OCI-LY3 (cell line): ENCODE data around the gene ARHGEF4.

Source experiments
- H2AFZ ChIP-seq: fragments of 200-600, 300-600 bp; shearing (Covaris generic); 2 replicates; pipeline ENCODE4 v1.6.0; 2014; ENCODE audit warnings: antibody characterized with exemption, low read depth, low read length
- H3K27ac ChIP-seq: fragments of 200-600, 300-600 bp; sonication (generic); 2 replicates; pipeline ENCODE4 v1.5.1; 2014; ENCODE audit warnings: mild to moderate bottlenecking, low read length, moderate library complexity, mixed read lengths
- H3K27me3 ChIP-seq: fragments of 200-600, 300-600 bp; sonication (generic); 2 replicates; pipeline ENCODE4 v1.6.1; 2014; ENCODE audit warnings: low read depth, low read length, mixed read lengths
- H3K36me3 ChIP-seq: fragments of 200-600, 300-600 bp; sonication (generic); replicated peaks from 2 replicates; pipeline ENCODE3; 2014; ENCODE audit warnings: low read depth, low read length, mixed read lengths
- H3K4me1 ChIP-seq: fragments of 300-600, 200-600 bp; sonication (generic); 2 replicates; pipeline ENCODE4 v1.6.1; 2014; ENCODE audit warnings: low read length, mixed read lengths
- H3K4me2 ChIP-seq: fragments of 200-600, 300-600 bp; sonication (generic); 2 replicates; pipeline ENCODE4 v1.6.1; 2014; ENCODE audit warnings: low read length, mixed read lengths
- H3K4me3 ChIP-seq: fragments of 300-600, 200-600 bp; sonication (generic); 2 replicates; pipeline ENCODE4 v1.5.1; 2014; ENCODE audit warnings: antibody characterized with exemption, mild to moderate bottlenecking, low read length, moderate library complexity
- H3K79me2 ChIP-seq: fragments of 300-600, 200-600 bp; shearing (Covaris generic); 2 replicates; pipeline ENCODE4 v1.6.1; 2014; ENCODE audit warnings: mild to moderate bottlenecking, low read length, mixed read lengths
- H3K9ac ChIP-seq: fragments of 300-600, 200-600 bp; shearing (Covaris generic); 2 replicates; pipeline ENCODE4 v1.6.0; 2014; ENCODE audit warnings: mild to moderate bottlenecking, low read length, moderate library complexity
- H3K9me3 ChIP-seq: fragments of 200-600, 300-600 bp; shearing (Covaris generic); 2 replicates; pipeline ENCODE4 v1.6.1; 2014; ENCODE audit warnings: low read length, mixed read lengths; ENCODE audit not compliant: insufficient read depth
- H4K20me1 ChIP-seq: fragments of 200-600, 300-600 bp; sonication (generic); 2 replicates; pipeline ENCODE4 v1.6.1; 2016; ENCODE audit warnings: low read length, mixed read lengths; ENCODE audit not compliant: insufficient read depth
- CTCF ChIP-seq: fragments of 200-600, 300-600 bp; sonication (generic); IDR thresholded peaks from 2 replicates; pipeline ENCODE4 v1.5.1; 2014; ENCODE audit warnings: antibody characterized with exemption, low read length, low read depth
- EZH2phosphoT487 ChIP-seq: fragments of 200-600 bp; shearing (Covaris generic); IDR thresholded peaks from 2 replicates; pipeline ENCODE4 v1.6.1; 2018; ENCODE audit warnings: antibody characterized with exemption, mixed run types, low read depth

The ARHGEF4 gene

GRCh38 chr2:130996691-130997090, 160.0 kb downstream of the ARHGEF4 start:
- Histone ChIP-seq H3K4me1 (no peaks in the 10 kb centered on the region), H3K9ac (no peak overlapping the region), H3K27ac (no peak overlapping the region), H3K4me3 (no peak overlapping the region), H3K4me2 (no peak overlapping the region), H3K79me2 (no peaks in the 10 kb centered on the region), H3K27me3 (peaks cover 3% of the 10 kb centered on the region), H2AFZ (no peak overlapping the region), H4K20me1 (no peaks in the 10 kb centered on the region), H3K36me3 (no peaks in the 10 kb centered on the region), H3K9me3 (no peaks in the 10 kb centered on the region)
- TF ChIP-seq CTCF (no peak), EZH2phosphoT487 (no peak)

GRCh38 chr2:130997198-130997597, 160.5 kb downstream of the ARHGEF4 start:
- H3K27me3 ChIP-seq: peaks cover 3% of the 10 kb centered on the region
- no peaks in the 10 kb centered on the region for H4K20me1 ChIP-seq
- H3K79me2 ChIP-seq: no peaks in the 10 kb centered on the region
- no peak overlapping the region for H2AFZ ChIP-seq
- H3K36me3 ChIP-seq: no peaks in the 10 kb centered on the region
- TF ChIP-seq EZH2phosphoT487 (no peak), CTCF (no peak)
- no peak overlapping the region for H3K27ac ChIP-seq
- no peaks in the 10 kb centered on the region for H3K9me3 ChIP-seq
- no peak overlapping the region for H3K9ac ChIP-seq
- H3K4me2 ChIP-seq: no peak overlapping the region
- no peaks in the 10 kb centered on the region for H3K4me1 ChIP-seq
- H3K4me3 ChIP-seq: no peak overlapping the region

GRCh38 chr2:130998561-130998960, 161.8 kb downstream of the ARHGEF4 start:
- H3K79me2 ChIP-seq: no peaks in the 10 kb centered on the region
- peaks cover 3% of the 10 kb centered on the region for H3K27me3 ChIP-seq
- no peak overlapping the region for H3K9ac ChIP-seq
- H3K4me2 ChIP-seq: no peak overlapping the region
- no peaks in the 10 kb centered on the region for H3K36me3 ChIP-seq
- TF ChIP-seq CTCF: no peak
- no peak for TF ChIP-seq EZH2phosphoT487
- no peaks in the 10 kb centered on the region for H3K9me3 ChIP-seq
- H3K4me3 ChIP-seq: no peak overlapping the region
- no peak overlapping the region for H3K27ac ChIP-seq
- H3K4me1 ChIP-seq: no peaks in the 10 kb centered on the region
- H2AFZ ChIP-seq: no peak overlapping the region
- H4K20me1 ChIP-seq: no peaks in the 10 kb centered on the region

- Histone ChIP-seq H2AFZ (no peak overlapping the region), H3K36me3 (no peaks in the 10 kb centered on the region), H3K4me3 (no peak overlapping the region), H3K4me2 (no peak overlapping the region), H3K4me1 (no peaks in the 10 kb centered on the region), H3K79me2 (no peaks in the 10 kb centered on the region), H3K27me3 (peaks cover 9% of the 10 kb centered on the region), H3K9ac (no peak overlapping the region), H3K9me3 (no peaks in the 10 kb centered on the region), H3K27ac (no peak overlapping the region), H4K20me1 (no peaks in the 10 kb centered on the region)
- TF ChIP-seq EZH2phosphoT487 (no peak), CTCF (no peak)
Measured at GRCh38 chr2:131004446-131005209, 167.9 kb downstream of the ARHGEF4 start.
